ENCODE data around the gene LEMD3.
A peak's percentile ranks its signal among the peaks of the same experiment; 100 is the strongest.

Gene LEMD3

DNA sequence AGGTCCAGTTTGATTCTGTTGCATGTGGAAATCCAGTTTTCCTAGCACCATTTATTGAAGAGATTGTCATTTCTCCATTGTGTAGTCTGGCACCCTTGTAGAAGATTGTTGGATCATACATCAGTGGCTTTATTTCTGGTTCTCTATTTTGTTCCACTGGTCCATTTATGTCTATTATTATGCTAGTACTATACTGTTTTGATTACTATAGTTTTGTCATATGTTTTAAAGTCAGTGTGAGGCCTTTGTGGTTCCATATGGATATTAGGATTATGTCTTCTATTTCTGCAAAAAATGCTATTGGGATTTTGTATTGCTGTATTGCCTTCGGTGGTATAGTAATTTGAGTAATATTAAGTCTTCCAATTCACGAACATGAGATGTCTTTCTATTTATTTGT, 51.4 kb downstream of the LEMD3 start:
- H3K9me3 Mint-ChIP-seq = peaks cover 28 to 29% of the 10 kb centered on the region in 2 donors

DNA sequence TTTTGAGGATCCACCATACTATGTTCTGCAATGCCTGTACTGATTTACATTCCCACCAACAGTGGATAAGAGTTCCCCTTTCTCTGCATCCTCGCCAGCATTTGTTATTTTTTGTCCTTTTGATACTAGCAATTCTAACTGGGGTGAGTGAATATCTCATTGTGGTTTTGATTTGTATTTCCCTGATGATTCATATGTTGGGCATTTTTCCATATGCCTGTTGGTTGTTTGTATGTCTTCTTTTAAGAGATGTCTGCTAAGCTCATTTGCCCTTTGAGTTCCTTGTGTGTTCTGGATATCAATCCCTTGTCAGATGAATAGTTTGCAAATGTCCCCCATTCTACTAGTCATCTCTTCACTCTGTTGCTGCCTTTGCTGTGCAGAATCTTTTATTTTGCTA, 60.1 kb downstream of the LEMD3 start:
- no peak overlapping the region for H3K27ac Mint-ChIP-seq

More for the DNA sequence above, 51.4 kb downstream of the LEMD3 start:
- DNase-seq (no peak), ATAC-seq (no peak)
- no peak overlapping the region for H3K4me3 Mint-ChIP-seq
- H3K27me3 Mint-ChIP-seq = no peaks in the 10 kb centered on the region
- H3K4me1 Mint-ChIP-seq = peaks cover 29% of the 10 kb centered on the region
- H3K27ac Mint-ChIP-seq = no peak overlapping the region

GRCh38 chr12:65232476-65233077, 63.2 kb downstream of the LEMD3 start:
- no peak for DNase-seq
- no peak overlapping the region for H3K27ac Mint-ChIP-seq
- peaks cover 11% of the 10 kb centered on the region for H3K4me1 Mint-ChIP-seq
- H3K9me3 Mint-ChIP-seq = peaks cover 9 to 23% of the 10 kb centered on the region in 2 donors
- no peak overlapping the region for H3K4me3 Mint-ChIP-seq
- ATAC-seq = no peak
- no peaks in the 10 kb centered on the region for H3K27me3 Mint-ChIP-seq

More for the DNA sequence above, 60.1 kb downstream of the LEMD3 start:
- ATAC-seq (no peak), DNase-seq (no peak)
- Mint-ChIP-seq H3K9me3 (peaks cover 20 to 30% of the 10 kb centered on the region in 2 donors), H3K27me3 (no peaks in the 10 kb centered on the region), H3K4me1 (peaks cover 30% of the 10 kb centered on the region), H3K4me3 (no peak overlapping the region)

DNA sequence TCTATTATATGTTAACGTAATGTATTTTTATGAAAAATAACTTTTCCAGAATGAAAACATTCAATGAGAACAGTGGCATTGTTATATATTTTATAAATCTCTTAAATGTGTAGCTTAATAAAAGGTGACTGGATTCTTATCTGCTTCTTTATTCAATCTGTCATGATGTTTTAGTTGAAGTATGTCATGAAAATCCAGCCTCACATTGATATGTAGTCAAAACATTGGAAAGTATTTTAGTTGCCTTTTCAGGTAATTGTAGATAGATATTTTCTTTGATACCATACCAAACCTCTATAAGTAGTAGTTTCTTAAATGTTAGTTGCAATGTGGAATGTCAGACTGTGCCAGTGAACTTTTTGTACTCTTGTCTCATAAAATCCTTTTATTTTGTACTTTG, 67.8 kb downstream of the LEMD3 start:
- Mint-ChIP-seq H3K27me3 (no peaks in the 10 kb centered on the region), H3K27ac (no peak overlapping the region), H3K4me3 (no peak overlapping the region), H3K9me3 (no peaks in the 10 kb centered on the region), H3K4me1 (peaks cover 8% of the 10 kb centered on the region)
- ATAC-seq = no peak
- no peak for DNase-seq

DNA sequence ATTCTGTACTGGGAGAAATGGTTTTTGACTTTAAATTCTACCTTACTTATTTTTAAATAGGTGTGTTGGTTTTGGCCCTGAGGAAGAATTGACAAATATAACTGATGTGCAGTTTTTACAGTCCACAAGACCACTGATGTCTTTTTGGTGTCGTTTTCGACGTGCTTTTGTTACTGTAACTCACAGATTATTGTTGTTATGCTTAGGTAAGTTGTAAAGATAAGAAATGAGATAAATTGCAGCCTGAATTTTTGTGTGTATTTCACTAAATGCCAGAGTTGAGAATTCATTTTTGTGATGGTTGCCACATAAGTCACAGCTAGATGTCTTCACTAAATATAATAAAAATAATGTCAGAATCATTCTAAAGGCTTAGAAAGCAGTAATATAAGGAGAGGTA, 69.2 kb downstream of the LEMD3 start:
- DNase-seq = no peak
- Mint-ChIP-seq H3K4me1 (no peaks in the 10 kb centered on the region), H3K27me3 (no peaks in the 10 kb centered on the region), H3K9me3 (no peaks in the 10 kb centered on the region), H3K27ac (no peak overlapping the region), H3K4me3 (no peak overlapping the region)
- ATAC-seq = no peak

DNA sequence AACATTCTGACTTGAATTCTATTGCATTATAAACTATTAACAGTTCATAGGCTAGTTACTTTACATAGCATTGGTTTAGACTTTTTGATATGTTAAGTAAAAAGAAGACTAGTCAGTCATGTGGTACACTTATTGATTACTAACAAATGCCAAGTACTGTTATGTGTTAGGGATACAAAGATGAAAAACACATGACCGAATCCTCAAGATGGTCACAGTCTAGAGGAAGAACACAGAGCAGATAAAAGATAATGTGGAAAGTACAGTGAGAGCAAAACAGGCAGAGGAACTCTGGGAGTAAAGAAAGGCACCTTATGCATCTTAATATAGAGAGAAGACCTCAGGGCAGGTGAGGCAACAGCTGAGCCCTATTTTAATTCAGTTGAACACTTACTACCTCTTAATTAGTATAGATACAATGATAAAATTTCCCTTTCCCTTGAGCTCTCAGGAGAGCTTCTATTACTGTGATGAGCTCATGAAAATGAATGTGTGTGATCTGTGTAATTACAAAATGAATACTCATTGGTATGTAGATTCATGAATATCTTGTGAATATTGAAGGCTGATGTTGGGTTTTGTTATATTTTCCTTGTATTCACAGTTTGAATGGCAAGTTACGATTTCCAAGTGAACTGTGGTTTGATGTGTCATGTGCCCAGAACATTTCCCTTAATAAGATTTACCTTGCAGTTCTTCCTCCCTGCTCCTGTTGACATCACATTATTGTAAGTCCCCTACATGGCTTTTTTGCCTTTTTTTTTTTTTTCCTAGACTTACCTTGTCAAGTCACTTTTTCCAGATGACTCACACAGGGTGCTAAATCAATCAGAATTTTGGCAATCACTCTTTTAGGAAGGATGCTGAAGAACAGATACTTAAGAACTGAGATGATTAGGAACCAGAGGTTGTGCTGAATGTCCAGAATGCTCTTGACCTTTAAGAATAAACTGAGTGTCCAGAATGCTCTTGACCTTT, 79.6 kb downstream of the LEMD3 start:
- H3K27ac Mint-ChIP-seq = peak overlapping the region in 1 of 2 donors; percentile 44
- peak overlapping the region in 1 of 2 donors; percentile 42 for H3K4me3 Mint-ChIP-seq
- DNase-seq (peak in 1 of 2 donors; percentile 12), ATAC-seq (peak; percentile 85)
- no peaks in the 10 kb centered on the region for H3K27me3 Mint-ChIP-seq
- H3K4me1 Mint-ChIP-seq = peaks cover 16% of the 10 kb centered on the region
- peaks cover 0 to 5% of the 10 kb centered on the region in 2 donors for H3K9me3 Mint-ChIP-seq

DNA sequence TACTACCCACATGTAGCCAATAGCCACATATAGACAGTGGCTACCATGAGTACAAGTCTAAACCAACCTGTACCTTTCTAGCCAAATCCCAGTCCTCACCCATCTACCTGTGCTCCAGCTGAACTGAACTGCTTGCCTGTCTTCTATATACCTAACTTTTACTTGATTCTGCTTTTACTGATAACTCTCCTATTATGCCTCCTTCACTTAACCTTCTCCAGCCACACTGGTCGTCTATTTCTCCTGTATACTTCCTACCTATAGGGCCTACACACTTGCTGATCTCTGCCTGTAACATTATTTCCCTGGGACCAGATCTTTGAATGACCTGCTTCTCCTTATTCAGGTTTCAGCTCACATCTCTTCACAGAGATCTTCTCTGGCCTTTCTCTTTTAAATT, 83.1 kb downstream of the LEMD3 start:
- H3K4me1 Mint-ChIP-seq = peaks cover 16% of the 10 kb centered on the region
- H3K27ac Mint-ChIP-seq = no peak overlapping the region
- ATAC-seq (no peak), DNase-seq (no peak)
- H3K9me3 Mint-ChIP-seq = peaks cover 0 to 5% of the 10 kb centered on the region in 2 donors
- no peaks in the 10 kb centered on the region for H3K27me3 Mint-ChIP-seq
- H3K4me3 Mint-ChIP-seq = no peak overlapping the region

- Mint-ChIP-seq H3K4me3 (no peak overlapping the region), H3K4me1 (no peaks in the 10 kb centered on the region), H3K27me3 (peaks cover 9% of the 10 kb centered on the region), H3K27ac (no peak overlapping the region), H3K9me3 (no peaks in the 10 kb centered on the region)
- DNase-seq (no peak), ATAC-seq (no peak)
Observed at GRCh38 chr12:65257986-65258385, 88.6 kb downstream of the LEMD3 start.

- H3K9me3 Mint-ChIP-seq = no peaks in the 10 kb centered on the region
- H3K27me3 Mint-ChIP-seq = peaks cover 9% of the 10 kb centered on the region
- H3K27ac Mint-ChIP-seq = no peak overlapping the region
- H3K4me1 Mint-ChIP-seq = no peaks in the 10 kb centered on the region
- H3K4me3 Mint-ChIP-seq = no peak overlapping the region
- ATAC-seq (no peak), DNase-seq (no peak)
Observed at GRCh38 chr12:65259501-65259900, 90.1 kb downstream of the LEMD3 start.

DNA sequence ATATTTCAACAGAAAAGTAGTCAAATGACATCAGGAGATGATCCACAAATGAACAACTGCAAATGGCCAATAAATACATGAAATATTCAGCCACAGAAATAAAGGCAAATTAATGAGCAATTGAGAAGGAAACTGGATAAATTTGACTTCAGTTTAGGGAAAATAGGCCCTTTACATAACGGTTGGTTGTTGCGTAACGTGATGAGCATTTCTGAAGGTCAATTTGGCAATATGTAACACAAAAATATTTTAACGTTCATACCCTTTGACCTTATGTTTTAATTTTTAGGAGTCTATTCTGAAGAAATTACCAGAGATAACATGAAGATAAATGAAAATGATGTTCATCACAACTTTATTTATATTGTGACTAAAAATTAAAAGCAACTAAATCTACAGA, 94.4 kb downstream of the LEMD3 start:
- Mint-ChIP-seq H3K4me3 (no peak overlapping the region), H3K27me3 (peaks cover 29% of the 10 kb centered on the region), H3K4me1 (no peaks in the 10 kb centered on the region), H3K9me3 (no peaks in the 10 kb centered on the region), H3K27ac (no peak overlapping the region)
- ATAC-seq = no peak
- DNase-seq = no peak

DNA sequence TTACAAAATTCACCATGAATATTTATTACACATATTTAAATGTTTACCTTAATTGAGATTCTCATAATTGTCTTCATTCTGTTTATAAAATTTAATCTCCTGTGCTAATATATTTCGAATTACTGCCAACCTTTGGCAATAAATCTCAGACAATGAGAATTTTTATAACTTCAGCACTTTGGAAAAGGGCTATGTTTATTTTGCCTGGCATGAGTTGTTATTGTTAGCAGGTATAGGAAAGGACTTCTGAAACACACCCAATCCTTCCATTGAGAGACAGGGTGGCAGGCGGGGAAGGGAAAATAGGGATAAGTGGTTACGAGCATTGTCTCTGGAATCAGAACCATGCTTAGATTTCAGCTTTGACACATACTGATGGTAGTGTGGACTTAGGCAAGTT, 97.0 kb downstream of the LEMD3 start:
- Mint-ChIP-seq H3K27ac (no peak overlapping the region), H3K4me3 (no peak overlapping the region), H3K9me3 (no peaks in the 10 kb centered on the region), H3K4me1 (no peaks in the 10 kb centered on the region), H3K27me3 (peaks cover 19% of the 10 kb centered on the region)
- ATAC-seq = no peak
- DNase-seq = no peak

DNA sequence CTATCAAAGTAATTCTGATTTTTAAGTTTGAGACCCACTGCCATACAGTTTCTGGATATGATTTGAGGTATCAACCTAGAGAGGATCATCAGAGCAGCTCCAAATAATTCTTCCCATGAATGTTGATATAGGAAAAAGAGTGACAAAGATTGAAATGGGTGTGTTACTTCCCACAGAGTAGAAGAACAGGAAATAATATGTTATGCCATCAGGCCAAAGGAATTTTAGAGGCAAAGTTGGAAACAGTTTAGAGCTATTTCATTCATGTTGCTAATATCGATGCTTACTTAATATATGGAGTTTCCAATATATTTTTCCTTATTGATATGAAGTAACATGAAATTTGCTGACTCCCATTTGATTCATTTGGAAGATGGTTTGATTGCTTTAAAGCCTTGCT, 100.2 kb downstream of the LEMD3 start:
- Mint-ChIP-seq H3K9me3 (no peaks in the 10 kb centered on the region), H3K27me3 (peaks cover 28% of the 10 kb centered on the region), H3K4me3 (no peak overlapping the region), H3K27ac (no peak overlapping the region), H3K4me1 (no peaks in the 10 kb centered on the region)
- DNase-seq (no peak), ATAC-seq (no peak)

GRCh38 chr12:65274602-65275272, 105.4 kb downstream of the LEMD3 start:
- Mint-ChIP-seq H3K9me3 (no peaks in the 10 kb centered on the region), H3K4me3 (no peak overlapping the region), H3K27me3 (peaks cover 52% of the 10 kb centered on the region), H3K4me1 (peaks cover 13% of the 10 kb centered on the region), H3K27ac (no peak overlapping the region)
- no peak for ATAC-seq
- no peak for DNase-seq

DNA sequence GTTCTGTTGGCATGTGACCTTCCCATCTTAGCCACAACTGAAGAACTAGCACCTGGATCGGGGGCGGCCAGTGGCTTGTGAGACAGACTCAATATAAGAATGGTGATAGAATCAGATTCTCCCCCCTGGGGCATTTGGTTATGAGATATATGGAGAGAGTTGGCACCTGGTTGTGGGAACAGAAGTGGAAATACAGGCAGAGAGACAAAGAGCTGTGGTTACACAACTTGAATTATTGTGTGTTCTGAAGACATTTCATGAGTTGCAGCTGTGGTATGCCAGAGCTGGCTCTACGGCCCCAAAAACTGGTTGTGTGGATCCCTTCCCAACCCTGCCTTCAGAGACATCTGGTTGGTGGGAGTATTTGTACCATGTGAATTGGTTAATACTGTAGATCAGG, 106.2 kb downstream of the LEMD3 start:
- DNase-seq = no peak
- H3K4me1 Mint-ChIP-seq = peaks cover 13% of the 10 kb centered on the region
- H3K9me3 Mint-ChIP-seq = no peaks in the 10 kb centered on the region
- ATAC-seq = peak; percentile 7
- peaks cover 58% of the 10 kb centered on the region for H3K27me3 Mint-ChIP-seq
- no peak overlapping the region for H3K27ac Mint-ChIP-seq
- no peak overlapping the region for H3K4me3 Mint-ChIP-seq

- no peaks in the 10 kb centered on the region for H3K9me3 Mint-ChIP-seq
- no peak overlapping the region for H3K4me3 Mint-ChIP-seq
- H3K27me3 Mint-ChIP-seq = peaks cover 67% of the 10 kb centered on the region
- DNase-seq = no peak
- H3K4me1 Mint-ChIP-seq = peaks cover 13% of the 10 kb centered on the region
- no peak for ATAC-seq
- H3K27ac Mint-ChIP-seq = no peak overlapping the region
Observed at GRCh38 chr12:65276916-65277530, 107.6 kb downstream of the LEMD3 start.

All from stimulated activated naive CD8-positive, alpha-beta T cell treated with anti-CD3 and anti-CD28 coated beads, Interleukin-15, amount 100 ng/mL, for 72 hours (primary cell).